ENCODE results near the gene VIPR2.

VIPR2 gene

GRCh38 chr7:159157714-159158113 lies 13.0 kb upstream of the VIPR2 start:
- no peak for DNase-seq

- no peak for DNase-seq
These were observed 12.0 kb upstream of the VIPR2 start for GRCh38 chr7:159156436-159157245.

- no peak for DNase-seq
These were observed 10.7 kb upstream of the VIPR2 start for GRCh38 chr7:159155410-159155809.

GRCh38 chr7:159154243-159154642 lies 9.6 kb upstream of the VIPR2 start:
- no peak for DNase-seq

- no peak for DNase-seq
These were observed 8.8 kb upstream of the VIPR2 start for GRCh38 chr7:159153511-159153910.

- no peak for DNase-seq
These were observed 8.1 kb upstream of the VIPR2 start for GRCh38 chr7:159152816-159153215.

GRCh38 chr7:159151231-159151630 lies 6.6 kb upstream of the VIPR2 start:
- no peak for DNase-seq

- DNase-seq = no peak
These were observed 4.8 kb upstream of the VIPR2 start for GRCh38 chr7:159149488-159149887.

- no peak for DNase-seq
These were observed 4.0 kb upstream of the VIPR2 start for GRCh38 chr7:159148430-159149395.

GRCh38 chr7:159147687-159148086 lies 3.0 kb upstream of the VIPR2 start:
- no peak for DNase-seq

- no peak for DNase-seq
These were observed 2.6 kb upstream of the VIPR2 start for GRCh38 chr7:159147246-159147645.

GRCh38 chr7:159146084-159146858 lies 1.6 kb upstream of the VIPR2 start:
- no peak for DNase-seq

GRCh38 chr7:159145490-159145855 lies 806 bp upstream of the VIPR2 start:
- no peak for DNase-seq

- no peak for DNase-seq
These were observed 598 bp downstream of the VIPR2 start for GRCh38 chr7:159143780-159144757.

- no peak for DNase-seq
These were observed 1.9 kb downstream of the VIPR2 start for GRCh38 chr7:159142730-159143129.

- DNase-seq = no peak
These were observed 2.5 kb downstream of the VIPR2 start for GRCh38 chr7:159142199-159142598.

GRCh38 chr7:159141660-159142059 lies 3.0 kb downstream of the VIPR2 start:
- DNase-seq = no peak

GRCh38 chr7:159141167-159141566 lies 3.5 kb downstream of the VIPR2 start:
- no peak for DNase-seq

- no peak for DNase-seq
These were observed 4.3 kb downstream of the VIPR2 start for GRCh38 chr7:159140170-159140910.

GRCh38 chr7:159139639-159140038 lies 5.0 kb downstream of the VIPR2 start:
- no peak for DNase-seq

- no peak for DNase-seq
These were observed 5.5 kb downstream of the VIPR2 start for GRCh38 chr7:159139202-159139601.
